ENCODE measurements around the gene ETV2.
A peak's percentile ranks its signal among the peaks of the same experiment; 100 is the strongest.

The ETV2 gene

DNA sequence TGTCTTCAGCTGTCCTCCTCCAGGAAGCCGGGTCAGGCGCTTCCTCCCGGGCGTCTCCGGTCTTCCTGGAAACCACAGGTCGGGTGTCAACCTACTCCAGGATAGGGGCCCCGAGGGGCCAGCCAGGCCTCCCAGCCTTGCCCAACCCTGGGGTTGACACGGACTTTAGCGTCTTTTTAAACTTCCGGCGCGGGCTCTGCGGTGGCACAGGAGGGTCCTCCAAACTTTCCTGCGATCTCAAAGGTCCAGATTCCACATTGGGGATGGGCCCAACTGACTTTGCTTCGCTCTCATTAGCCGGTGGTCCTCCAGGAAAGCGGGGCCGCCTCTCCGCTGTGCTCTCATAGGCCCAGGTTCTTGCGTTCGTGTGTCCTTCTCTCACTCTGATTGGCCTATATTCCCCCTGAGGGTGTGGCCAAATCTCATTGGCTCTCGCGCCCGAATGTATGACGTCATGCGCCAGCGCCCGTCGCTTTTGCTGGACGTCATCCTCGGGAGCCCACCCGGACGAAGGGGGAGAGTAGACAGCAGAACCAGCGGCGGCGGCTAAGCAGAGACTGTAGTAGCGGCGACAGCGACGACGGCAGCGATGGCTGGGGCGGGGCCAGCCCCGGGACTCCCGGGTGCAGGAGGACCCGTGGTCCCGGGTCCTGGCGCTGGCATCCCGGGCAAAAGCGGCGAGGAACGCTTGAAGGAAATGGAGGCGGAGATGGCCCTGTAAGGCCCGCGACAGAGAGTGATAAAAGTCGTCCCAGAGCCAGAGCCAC, 12.8 kb upstream of the ETV2 start, which contains the start of gene RBM42 (continued):
- TF ChIP-seq, protein P1, sequence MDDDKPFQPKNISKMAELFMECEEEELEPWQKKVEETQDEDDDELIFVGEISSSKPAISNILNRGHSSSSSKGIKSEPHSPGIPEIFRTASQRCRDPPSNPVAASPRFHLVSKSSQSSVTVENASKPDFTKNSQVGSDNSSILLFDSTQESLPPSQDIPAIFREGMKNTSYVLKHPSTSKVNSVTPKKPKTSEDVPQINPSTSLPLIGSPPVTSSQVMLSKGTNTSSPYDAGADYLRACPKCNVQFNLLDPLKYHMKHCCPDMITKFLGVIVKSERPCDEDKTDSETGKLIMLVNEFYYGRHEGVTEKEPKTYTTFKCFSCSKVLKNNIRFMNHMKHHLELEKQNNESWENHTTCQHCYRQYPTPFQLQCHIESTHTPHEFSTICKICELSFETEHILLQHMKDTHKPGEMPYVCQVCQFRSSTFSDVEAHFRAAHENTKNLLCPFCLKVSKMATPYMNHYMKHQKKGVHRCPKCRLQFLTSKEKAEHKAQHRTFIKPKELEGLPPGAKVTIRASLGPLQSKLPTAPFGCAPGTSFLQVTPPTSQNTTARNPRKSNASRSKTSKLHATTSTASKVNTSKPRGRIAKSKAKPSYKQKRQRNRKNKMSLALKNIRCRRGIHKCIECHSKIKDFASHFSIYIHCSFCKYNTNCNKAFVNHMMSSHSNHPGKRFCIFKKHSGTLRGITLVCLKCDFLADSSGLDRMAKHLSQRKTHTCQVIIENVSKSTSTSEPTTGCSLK (tag by site-specific recombination; IDR thresholded peaks at IDR 0.05) = no peak
- TF ChIP-seq, protein P2, sequence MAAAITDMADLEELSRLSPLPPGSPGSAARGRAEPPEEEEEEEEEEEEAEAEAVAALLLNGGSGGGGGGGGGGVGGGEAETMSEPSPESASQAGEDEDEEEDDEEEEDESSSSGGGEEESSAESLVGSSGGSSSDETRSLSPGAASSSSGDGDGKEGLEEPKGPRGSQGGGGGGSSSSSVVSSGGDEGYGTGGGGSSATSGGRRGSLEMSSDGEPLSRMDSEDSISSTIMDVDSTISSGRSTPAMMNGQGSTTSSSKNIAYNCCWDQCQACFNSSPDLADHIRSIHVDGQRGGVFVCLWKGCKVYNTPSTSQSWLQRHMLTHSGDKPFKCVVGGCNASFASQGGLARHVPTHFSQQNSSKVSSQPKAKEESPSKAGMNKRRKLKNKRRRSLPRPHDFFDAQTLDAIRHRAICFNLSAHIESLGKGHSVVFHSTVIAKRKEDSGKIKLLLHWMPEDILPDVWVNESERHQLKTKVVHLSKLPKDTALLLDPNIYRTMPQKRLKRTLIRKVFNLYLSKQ (tag by site-specific recombination; IDR thresholded peaks at IDR 0.05; ENCODE audit: borderline replicate concordance) = no peak
- TF ChIP-seq ZNF596 (tag by site-specific recombination; IDR thresholded peaks at IDR 0.05) (no peak), ZNF626 (tag by site-specific recombination; IDR thresholded peaks at IDR 0.05) (no peak), ZFP3 (tag by site-specific recombination; IDR thresholded peaks at IDR 0.05; ENCODE audit: low read depth) (no peak), SP2 (tag by site-specific recombination; IDR thresholded peaks at IDR 0.05) (peak; percentile 100), SCRT2 (tag by site-specific recombination; IDR thresholded peaks at IDR 0.05) (no peak), OSR2 (tag by site-specific recombination; IDR thresholded peaks at IDR 0.05) (peak; percentile 73), ZBTB48 (tag by site-specific recombination; IDR thresholded peaks at IDR 0.05) (peak; percentile 21; the same call in 1 of the 2 replicates), ZBTB11 (tag by site-specific recombination; conservative IDR thresholded peaks at IDR 0.05; ENCODE audit: low read depth) (peak; percentile 84), IKZF3 (tag by site-specific recombination; IDR thresholded peaks at IDR 0.05) (peak; percentile 80), TCF7L2 (IDR thresholded peaks at IDR 0.05; ENCODE audit: borderline replicate concordance, low read depth, low read length) (no peak), ZNF610 (tag by site-specific recombination; IDR thresholded peaks at IDR 0.05; ENCODE audit: borderline replicate concordance) (peak; percentile 72; the same call in 1 of the 2 replicates), ZNF362 (tag by site-specific recombination; IDR thresholded peaks at IDR 0.05) (no peak), ZNF510 (tag by site-specific recombination; IDR thresholded peaks at IDR 0.05; ENCODE audit: insufficient replicate concordance) (no peak), TRIM28 (IDR thresholded peaks at IDR 0.05; ENCODE audit: borderline replicate concordance, low read length) (no peak), ZNF473 (tag by site-specific recombination; IDR thresholded peaks at IDR 0.05) (no peak), SP3 (tag by site-specific recombination; IDR thresholded peaks at IDR 0.05) (peak; percentile 100), ZNF10 (tag by site-specific recombination; IDR thresholded peaks at IDR 0.05) (no peak; the same call in none of the 2 replicates), KLF16 (tag by site-specific recombination; IDR thresholded peaks at IDR 0.05) (peak; percentile 96), ZNF404 (tag by site-specific recombination; IDR thresholded peaks at IDR 0.05) (no peak), ZNF580 (tag by site-specific recombination; IDR thresholded peaks at IDR 0.05) (peak; percentile 95), KLF10 (tag by site-specific recombination; IDR thresholded peaks at IDR 0.05) (peak; percentile 83; the same call in 1 of the 2 replicates), ZNF132 (tag by site-specific recombination; IDR thresholded peaks at IDR 0.05; ENCODE audit: borderline replicate concordance) (no peak)
- TF ChIP-seq, protein P3, sequence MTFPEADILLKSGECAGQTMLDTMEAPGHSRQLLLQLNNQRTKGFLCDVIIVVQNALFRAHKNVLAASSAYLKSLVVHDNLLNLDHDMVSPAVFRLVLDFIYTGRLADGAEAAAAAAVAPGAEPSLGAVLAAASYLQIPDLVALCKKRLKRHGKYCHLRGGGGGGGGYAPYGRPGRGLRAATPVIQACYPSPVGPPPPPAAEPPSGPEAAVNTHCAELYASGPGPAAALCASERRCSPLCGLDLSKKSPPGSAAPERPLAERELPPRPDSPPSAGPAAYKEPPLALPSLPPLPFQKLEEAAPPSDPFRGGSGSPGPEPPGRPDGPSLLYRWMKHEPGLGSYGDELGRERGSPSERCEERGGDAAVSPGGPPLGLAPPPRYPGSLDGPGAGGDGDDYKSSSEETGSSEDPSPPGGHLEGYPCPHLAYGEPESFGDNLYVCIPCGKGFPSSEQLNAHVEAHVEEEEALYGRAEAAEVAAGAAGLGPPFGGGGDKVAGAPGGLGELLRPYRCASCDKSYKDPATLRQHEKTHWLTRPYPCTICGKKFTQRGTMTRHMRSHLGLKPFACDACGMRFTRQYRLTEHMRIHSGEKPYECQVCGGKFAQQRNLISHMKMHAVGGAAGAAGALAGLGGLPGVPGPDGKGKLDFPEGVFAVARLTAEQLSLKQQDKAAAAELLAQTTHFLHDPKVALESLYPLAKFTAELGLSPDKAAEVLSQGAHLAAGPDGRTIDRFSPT (tag by site-specific recombination; IDR thresholded peaks at IDR 0.05) = no peak
- TF ChIP-seq, protein P4, sequence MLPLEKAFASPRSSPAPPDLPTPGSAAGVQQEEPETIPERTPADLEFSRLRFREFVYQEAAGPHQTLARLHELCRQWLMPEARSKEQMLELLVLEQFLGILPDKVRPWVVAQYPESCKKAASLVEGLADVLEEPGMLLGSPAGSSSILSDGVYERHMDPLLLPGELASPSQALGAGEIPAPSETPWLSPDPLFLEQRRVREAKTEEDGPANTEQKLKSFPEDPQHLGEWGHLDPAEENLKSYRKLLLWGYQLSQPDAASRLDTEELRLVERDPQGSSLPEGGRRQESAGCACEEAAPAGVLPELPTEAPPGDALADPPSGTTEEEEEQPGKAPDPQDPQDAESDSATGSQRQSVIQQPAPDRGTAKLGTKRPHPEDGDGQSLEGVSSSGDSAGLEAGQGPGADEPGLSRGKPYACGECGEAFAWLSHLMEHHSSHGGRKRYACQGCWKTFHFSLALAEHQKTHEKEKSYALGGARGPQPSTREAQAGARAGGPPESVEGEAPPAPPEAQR (tag by site-specific recombination; IDR thresholded peaks at IDR 0.05) = peak; percentile 93; the same call in 1 of the 2 replicates
